GM21423 (cell line): ENCODE results near the gene DQX1.
A peak's percentile ranks its signal among the peaks of the same experiment; 100 is the strongest.

Experiments used
- ATAC-seq: cut with Tn5 transposase; IDR thresholded peaks from one replicate; pipeline ENCODE4 v1.9.1; 2021; ENCODE audit warnings: mild to moderate bottlenecking, moderate library complexity; ENCODE audit not compliant: unreplicated experiment

Gene DQX1

GRCh38 chr2:74533464-74533863 lies 7.4 kb upstream of the DQX1 start:
- no peak for ATAC-seq

- ATAC-seq: no peak
These were observed 6.2 kb upstream of the DQX1 start for GRCh38 chr2:74532222-74532621.

- no peak for ATAC-seq
These were observed 5.6 kb upstream of the DQX1 start for GRCh38 chr2:74531666-74532065.

- peak; percentile 30 for ATAC-seq
These were observed 4.5 kb upstream of the DQX1 start for GRCh38 chr2:74530239-74531187.

GRCh38 chr2:74529357-74530238 lies 3.6 kb upstream of the DQX1 start, which contains the start of the genes AUP1 and HTRA2:
Gene AUP1 (minus strand): TSS chr2:74529706. CDS start chr2:74529629, 77 bp downstream.
Gene HTRA2 (plus strand): TSS chr2:74529933. CDS start chr2:74530007, 74 bp downstream.
- ATAC-seq: peak; percentile 80

GRCh38 chr2:74528600-74529356 lies 2.7 kb upstream of the DQX1 start:
- peak; percentile 8 for ATAC-seq

- ATAC-seq: no peak
These were observed 1.7 kb upstream of the DQX1 start for GRCh38 chr2:74527741-74528140.

- ATAC-seq: no peak
These were observed 709 bp upstream of the DQX1 start for GRCh38 chr2:74526649-74527230.

- no peak for ATAC-seq
These were observed 895 bp downstream of the DQX1 start for GRCh38 chr2:74524955-74525716.

GRCh38 chr2:74524005-74524404 lies 2.0 kb downstream of the DQX1 start:
- ATAC-seq: no peak

GRCh38 chr2:74522516-74522915 lies 3.5 kb downstream of the DQX1 start:
- ATAC-seq: no peak

GRCh38 chr2:74516650-74517049 lies 9.4 kb downstream of the DQX1 start:
- no peak for ATAC-seq

GRCh38 chr2:74515981-74516633 lies 9.9 kb downstream of the DQX1 start:
- ATAC-seq: peak; percentile 63

GRCh38 chr2:74515271-74515980 lies 10.6 kb downstream of the DQX1 start:
- no peak for ATAC-seq

GRCh38 chr2:74514368-74515270 lies 11.4 kb downstream of the DQX1 start, which contains the start of gene TLX2:
Gene TLX2 (plus strand): TSS chr2:74514450. CDS start chr2:74514807, 357 bp downstream.
- no peak for ATAC-seq

GRCh38 chr2:74513605-74514367 lies 12.2 kb downstream of the DQX1 start:
- ATAC-seq: no peak
